ENCODE results near the gene SESN3.
"Not testable (repeated sequence)": the region's sequence is repeated elsewhere in the genome, so short reads cannot be mapped to it uniquely, and the experiment has no call there.

The SESN3 gene

DNA sequence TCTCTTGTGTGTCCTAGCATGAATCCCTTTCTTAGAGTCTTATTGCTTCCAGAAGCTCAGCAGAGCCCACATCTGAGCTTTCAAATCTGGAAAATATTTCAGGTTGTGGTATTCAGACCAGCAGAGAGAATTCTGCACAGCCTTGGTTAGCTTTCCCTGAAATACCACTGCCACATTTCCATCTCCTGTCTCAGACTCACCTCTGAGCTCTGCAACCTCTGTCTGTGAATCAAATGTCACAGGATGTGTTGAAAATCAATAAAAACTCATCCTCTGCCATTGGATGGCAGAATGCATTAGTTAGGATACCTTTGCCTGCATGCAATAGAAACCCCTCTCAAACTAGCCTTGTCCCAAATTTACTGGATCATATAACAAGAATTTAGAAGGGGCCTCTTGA, 93.7 kb downstream of the SESN3 start:
- H3K4me3 ChIP-seq (ENCODE audit: low read length), result no peak overlapping the region
- peaks cover 10% of the 10 kb centered on the region for H3K4me1 ChIP-seq (ENCODE audit: control insufficient read depth, low read length)
- H3K9me2 ChIP-seq (replicated peaks; ENCODE audit: control insufficient read depth, low read length), result no peaks in the 10 kb centered on the region
- H3K36me3 ChIP-seq (ENCODE audit: control insufficient read depth, low read length), result no peaks in the 10 kb centered on the region
- no peak for TF ChIP-seq EZH2phosphoT487 (IDR thresholded peaks at IDR 0.05; ENCODE audit: borderline replicate concordance, low read length)
- TF ChIP-seq, protein P1, sequence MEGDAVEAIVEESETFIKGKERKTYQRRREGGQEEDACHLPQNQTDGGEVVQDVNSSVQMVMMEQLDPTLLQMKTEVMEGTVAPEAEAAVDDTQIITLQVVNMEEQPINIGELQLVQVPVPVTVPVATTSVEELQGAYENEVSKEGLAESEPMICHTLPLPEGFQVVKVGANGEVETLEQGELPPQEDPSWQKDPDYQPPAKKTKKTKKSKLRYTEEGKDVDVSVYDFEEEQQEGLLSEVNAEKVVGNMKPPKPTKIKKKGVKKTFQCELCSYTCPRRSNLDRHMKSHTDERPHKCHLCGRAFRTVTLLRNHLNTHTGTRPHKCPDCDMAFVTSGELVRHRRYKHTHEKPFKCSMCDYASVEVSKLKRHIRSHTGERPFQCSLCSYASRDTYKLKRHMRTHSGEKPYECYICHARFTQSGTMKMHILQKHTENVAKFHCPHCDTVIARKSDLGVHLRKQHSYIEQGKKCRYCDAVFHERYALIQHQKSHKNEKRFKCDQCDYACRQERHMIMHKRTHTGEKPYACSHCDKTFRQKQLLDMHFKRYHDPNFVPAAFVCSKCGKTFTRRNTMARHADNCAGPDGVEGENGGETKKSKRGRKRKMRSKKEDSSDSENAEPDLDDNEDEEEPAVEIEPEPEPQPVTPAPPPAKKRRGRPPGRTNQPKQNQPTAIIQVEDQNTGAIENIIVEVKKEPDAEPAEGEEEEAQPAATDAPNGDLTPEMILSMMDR (IDR thresholded peaks at IDR 0.05; ENCODE audit: low read depth, low read length, poor library complexity, severe bottlenecking), result no peak
- H3K79me2 ChIP-seq (ENCODE audit: control insufficient read depth, low read length), result no peaks in the 10 kb centered on the region
- H3F3A ChIP-seq (ENCODE audit: control insufficient read depth, insufficient read depth), result no peaks in the 10 kb centered on the region
- no peak overlapping the region for H3K27ac ChIP-seq (ENCODE audit: low read depth, low read length)
- H4K20me1 ChIP-seq (ENCODE audit: control insufficient read depth, insufficient read depth, low read depth, low read length), result no peaks in the 10 kb centered on the region
- no peak overlapping the region for H3K4me2 ChIP-seq (ENCODE audit: low read length)
- H3K27me3 ChIP-seq (ENCODE audit: control insufficient read depth, low read length), result no peaks in the 10 kb centered on the region
- H3K9me3 ChIP-seq (ENCODE audit: control insufficient read depth, insufficient read depth, low read length), result no peaks in the 10 kb centered on the region

- H3K4me3 ChIP-seq (ENCODE audit: low read length); H3K27me3 ChIP-seq (ENCODE audit: control insufficient read depth, low read length); H4K20me1 ChIP-seq (ENCODE audit: control insufficient read depth, insufficient read depth, low read depth, low read length); H3K36me3 ChIP-seq (ENCODE audit: control insufficient read depth, low read length); H3K27ac ChIP-seq (ENCODE audit: low read depth, low read length); H3K9me3 ChIP-seq (ENCODE audit: control insufficient read depth, insufficient read depth, low read length); H3F3A ChIP-seq (ENCODE audit: control insufficient read depth, insufficient read depth); H3K9me2 ChIP-seq (replicated peaks; ENCODE audit: control insufficient read depth, low read length); H3K79me2 ChIP-seq (ENCODE audit: control insufficient read depth, low read length); H3K4me2 ChIP-seq (ENCODE audit: low read length): not testable (repeated sequence)
- peaks cover 10% of the 10 kb centered on the region for H3K4me1 ChIP-seq (ENCODE audit: control insufficient read depth, low read length)
Measured at GRCh38 chr11:95136747-95137146, 94.3 kb downstream of the SESN3 start.

DNA sequence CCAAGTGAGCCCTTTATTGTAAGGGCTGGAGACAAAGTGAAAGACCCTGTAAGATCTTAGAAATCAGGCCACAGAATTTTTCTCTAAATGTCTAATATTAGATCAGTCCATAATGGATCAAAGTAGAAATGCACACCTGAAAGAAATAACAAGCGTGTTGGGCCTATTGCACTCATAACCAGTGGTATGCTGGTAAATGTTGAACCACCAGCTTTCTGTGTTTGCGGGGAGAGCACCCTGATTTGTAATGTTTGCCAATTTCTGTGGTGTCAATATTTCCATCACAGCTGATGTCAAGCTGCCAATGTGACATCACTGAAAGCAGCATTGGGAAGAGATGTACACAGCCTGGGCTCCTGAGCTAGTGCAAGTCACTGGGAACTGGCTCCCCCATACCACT, 95.1 kb downstream of the SESN3 start:
- Histone ChIP-seq H3K4me2 (ENCODE audit: low read length) (no peak overlapping the region), H3K36me3 (ENCODE audit: control insufficient read depth, low read length) (no peaks in the 10 kb centered on the region), H3K4me3 (ENCODE audit: low read length) (no peak overlapping the region), H3K4me1 (ENCODE audit: control insufficient read depth, low read length) (peaks cover 10% of the 10 kb centered on the region), H3K9me2 (replicated peaks; ENCODE audit: control insufficient read depth, low read length) (no peaks in the 10 kb centered on the region), H3K27ac (ENCODE audit: low read depth, low read length) (no peak overlapping the region), H3F3A (ENCODE audit: control insufficient read depth, insufficient read depth) (no peaks in the 10 kb centered on the region), H3K9me3 (ENCODE audit: control insufficient read depth, insufficient read depth, low read length) (no peaks in the 10 kb centered on the region), H3K79me2 (ENCODE audit: control insufficient read depth, low read length) (no peaks in the 10 kb centered on the region), H3K27me3 (ENCODE audit: control insufficient read depth, low read length) (no peaks in the 10 kb centered on the region), H4K20me1 (ENCODE audit: control insufficient read depth, insufficient read depth, low read depth, low read length) (no peaks in the 10 kb centered on the region)
- TF ChIP-seq EZH2phosphoT487 (IDR thresholded peaks at IDR 0.05; ENCODE audit: borderline replicate concordance, low read length), result no peak
- TF ChIP-seq, protein P1 (IDR thresholded peaks at IDR 0.05; ENCODE audit: low read depth, low read length, poor library complexity, severe bottlenecking), result no peak

GRCh38 chr11:95135155-95135554, 95.8 kb downstream of the SESN3 start:
- Histone ChIP-seq H3K36me3 (ENCODE audit: control insufficient read depth, low read length) (no peaks in the 10 kb centered on the region), H3K4me1 (ENCODE audit: control insufficient read depth, low read length) (peaks cover 10% of the 10 kb centered on the region), H3K4me2 (ENCODE audit: low read length) (no peak overlapping the region), H4K20me1 (ENCODE audit: control insufficient read depth, insufficient read depth, low read depth, low read length) (no peaks in the 10 kb centered on the region), H3K9me3 (ENCODE audit: control insufficient read depth, insufficient read depth, low read length) (no peaks in the 10 kb centered on the region), H3K79me2 (ENCODE audit: control insufficient read depth, low read length) (no peaks in the 10 kb centered on the region), H3F3A (ENCODE audit: control insufficient read depth, insufficient read depth) (no peaks in the 10 kb centered on the region), H3K4me3 (ENCODE audit: low read length) (no peak overlapping the region), H3K27me3 (ENCODE audit: control insufficient read depth, low read length) (no peaks in the 10 kb centered on the region), H3K9me2 (replicated peaks; ENCODE audit: control insufficient read depth, low read length) (no peaks in the 10 kb centered on the region), H3K27ac (ENCODE audit: low read depth, low read length) (no peak overlapping the region)
- TF ChIP-seq, protein P1 (IDR thresholded peaks at IDR 0.05; ENCODE audit: low read depth, low read length, poor library complexity, severe bottlenecking), result no peak
- no peak for TF ChIP-seq EZH2phosphoT487 (IDR thresholded peaks at IDR 0.05; ENCODE audit: borderline replicate concordance, low read length)

All from DOHH2 (cell line).